Neural cell (in vitro differentiated cells): ENCODE results near the gene PDE3A. TPM values are rescaled to one million over a fixed set of nuclear protein-coding genes. Genes with fewer than 3 reads are reported as not detected.

Experiments used
- H2AFZ ChIP-seq: fragments of 200-600, 300-800 bp; sonication (generic), shearing (Covaris generic); 2 replicates; pipeline ENCODE4 v1.6.0; 2014; ENCODE audit warnings: low read depth, mild to moderate bottlenecking, antibody characterized with exemption, low read length, moderate library complexity
- H3F3A ChIP-seq: fragments of 200-600 bp; shearing (Covaris generic); 2 replicates; pipeline ENCODE4 v1.6.1; 2016; ENCODE audit warnings: mild to moderate bottlenecking, moderate library complexity, mixed read lengths, antibody characterized with exemption, low read length; ENCODE audit not compliant: insufficient read depth, poor library complexity, severe bottlenecking
- H3K27ac ChIP-seq: fragments of 200-600, 300-800 bp; sonication (generic), shearing (Covaris generic); 2 replicates; pipeline ENCODE4 v1.5.1; 2014; ENCODE audit warnings: mild to moderate bottlenecking, low read length, moderate library complexity
- H3K27me3 ChIP-seq: fragments of 300-800, 200-600 bp; sonication (generic), shearing (Covaris generic); 2 replicates; pipeline ENCODE4 v1.6.0; 2014; ENCODE audit warnings: mild to moderate bottlenecking, low read depth, low read length, moderate library complexity; ENCODE audit not compliant: insufficient read depth
- H3K36me3 ChIP-seq: fragments of 300-800, 200-600 bp; sonication (generic), shearing (Covaris generic); 2 replicates; pipeline ENCODE4 v1.5.1; 2014; ENCODE audit warnings: mild to moderate bottlenecking, antibody characterized with exemption, low read length, moderate library complexity; ENCODE audit not compliant: insufficient read depth
- H3K4me2 ChIP-seq: fragments of 300-800, 200-600 bp; sonication (generic), shearing (Covaris generic); 2 replicates; pipeline ENCODE4 v1.6.0; 2014; ENCODE audit warnings: mild to moderate bottlenecking, low read length
- H3K4me3 ChIP-seq: fragments of 300-800, 200-600 bp; sonication (generic), shearing (Covaris generic); 2 replicates; pipeline ENCODE4 v1.5.1; 2014; ENCODE audit warnings: mild to moderate bottlenecking, low read length, moderate library complexity
- H3K79me2 ChIP-seq: fragments of 200-600 bp; shearing (Covaris generic); replicated peaks from 2 replicates; pipeline ENCODE4 v1.6.0; 2014; ENCODE audit warnings: mild to moderate bottlenecking, low read length, moderate library complexity; ENCODE audit not compliant: insufficient read depth
- H3K9ac ChIP-seq: fragments of 300-800, 200-600 bp; sonication (generic), shearing (Covaris generic); 2 replicates; pipeline ENCODE4 v1.6.1; 2016; ENCODE audit warnings: mild to moderate bottlenecking, low read length, mixed read lengths
- H3K9me2 ChIP-seq: fragments of 200-600 bp; shearing (Covaris generic); 2 replicates; pipeline ENCODE4 v1.6.1; 2016; ENCODE audit warnings: mild to moderate bottlenecking, low read length, mixed read lengths; ENCODE audit not compliant: insufficient read depth
- H3K9me3 ChIP-seq: fragments of 200-600, 300-800 bp; sonication (generic), shearing (Covaris generic); 2 replicates; pipeline ENCODE4 v1.6.1; 2016; ENCODE audit warnings: mild to moderate bottlenecking, mixed run types, low read length, moderate library complexity, mixed read lengths
- H4K20me1 ChIP-seq: fragments of 200-600 bp; shearing (Covaris generic); 2 replicates; pipeline ENCODE4 v1.6.1; 2016; ENCODE audit warnings: mild to moderate bottlenecking, mixed run types; ENCODE audit not compliant: insufficient read depth
- CTCF ChIP-seq: fragments of 450-650 bp; IDR thresholded peaks from 2 replicates; pipeline ENCODE4 v1.5.1; 2014; ENCODE audit warnings: antibody characterized with exemption, mild to moderate bottlenecking, moderate library complexity; ENCODE audit not compliant: poor library complexity, severe bottlenecking
- EP300 ChIP-seq: fragments of 450-650 bp; conservative IDR thresholded peaks from 2 replicates; pipeline ENCODE4 v1.6.1; 2014; ENCODE audit warnings: antibody characterized with exemption, mild to moderate bottlenecking, moderate library complexity; ENCODE audit not compliant: poor library complexity, severe bottlenecking
- EZH2 ChIP-seq: fragments of 200-600, 300-800 bp; shearing (Covaris generic), sonication (generic); IDR thresholded peaks from 2 replicates; pipeline ENCODE4 v1.6.1; 2014; ENCODE audit warnings: antibody characterized with exemption, low read length, borderline replicate concordance, mild to moderate bottlenecking; ENCODE audit not compliant: insufficient read depth, poor library complexity, severe bottlenecking
- MXI1 ChIP-seq: fragments of 450-650 bp; conservative IDR thresholded peaks from 2 replicates; pipeline ENCODE4 v1.6.1; 2014; ENCODE audit warnings: antibody characterized with exemption, mild to moderate bottlenecking; ENCODE audit not compliant: poor library complexity, severe bottlenecking
- POLR2AphosphoS5 ChIP-seq: IDR thresholded peaks from 2 replicates; pipeline ENCODE4 v1.6.1; 2012
- RAD21 ChIP-seq: fragments of 450-650 bp; conservative IDR thresholded peaks from 2 replicates; pipeline ENCODE4 v1.6.1; 2014; ENCODE audit warnings: antibody characterized with exemption, mild to moderate bottlenecking, moderate library complexity
- REST ChIP-seq: IDR thresholded peaks from 2 replicates; pipeline ENCODE4 v1.6.1; 2012; ENCODE audit warnings: borderline replicate concordance
- SMC3 ChIP-seq: fragments of 450-650 bp; conservative IDR thresholded peaks from 2 replicates; pipeline ENCODE4 v1.6.1; 2014; ENCODE audit warnings: antibody characterized with exemption, mild to moderate bottlenecking, moderate library complexity; ENCODE audit not compliant: poor library complexity
- TAF1 ChIP-seq: IDR thresholded peaks from 2 replicates; pipeline ENCODE4 v1.6.1; 2012; ENCODE audit warnings: low read depth
- polyA plus RNA-seq: library from polyadenylated mRNA; depleted of rRNA; stranded (reverse); fragments of >200 nt; gene quantifications from 2 replicates; pipeline ENCODE4 v1.2.3, GENCODE V29; 2014

PDE3A gene
- polyA plus RNA-seq, 1 donor from 2014 or later: 0.94 TPM

- TF ChIP-seq RAD21: no peak
- no peak for TF ChIP-seq MXI1
- TF ChIP-seq CTCF: no peak
- TF ChIP-seq POLR2AphosphoS5: no peak
- no peak for TF ChIP-seq REST
- TF ChIP-seq EP300: no peak
- no peak for TF ChIP-seq SMC3
- no peak for TF ChIP-seq EZH2
- no peak for TF ChIP-seq TAF1
- no peak overlapping the region for H3K4me2 ChIP-seq
- no peaks in the 10 kb centered on the region for H3K79me2 ChIP-seq
- no peak overlapping the region for H3K4me3 ChIP-seq
- H4K20me1 ChIP-seq: no peaks in the 10 kb centered on the region
- H3K9me2 ChIP-seq: no peaks in the 10 kb centered on the region
- no peaks in the 10 kb centered on the region for H3K27me3 ChIP-seq
- H3K27ac ChIP-seq: no peak overlapping the region
- H2AFZ ChIP-seq: no peak overlapping the region
- no peaks in the 10 kb centered on the region for H3K9me3 ChIP-seq
- H3K36me3 ChIP-seq: no peaks in the 10 kb centered on the region
- no peak overlapping the region for H3K9ac ChIP-seq
- no peaks in the 10 kb centered on the region for H3F3A ChIP-seq
Measured at GRCh38 chr12:20491290-20491689, 123.0 kb downstream of the PDE3A start.

DNA sequence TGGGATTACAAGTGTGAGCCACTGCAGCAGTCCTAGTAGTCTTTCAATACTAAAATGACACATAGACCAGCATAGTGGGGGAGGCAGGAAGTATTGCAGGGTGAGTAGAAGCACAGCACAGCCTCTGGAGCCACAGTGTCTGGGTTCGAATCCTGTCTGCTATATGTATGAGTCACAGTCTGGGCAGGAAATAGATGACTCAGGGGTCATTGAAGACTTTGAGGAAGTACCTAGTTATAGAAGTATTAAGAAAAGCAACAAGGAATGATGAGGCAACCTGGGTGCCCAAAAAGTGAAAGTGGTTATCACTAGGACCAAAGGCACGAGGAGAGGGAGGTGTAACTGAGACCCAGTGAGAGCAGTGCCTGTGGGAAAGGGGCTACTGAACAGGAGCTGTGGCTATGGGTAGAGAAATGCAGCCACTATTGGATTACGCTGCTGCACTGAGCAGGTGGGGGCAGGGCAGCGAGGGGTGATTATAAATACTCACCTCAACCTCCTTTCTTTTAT is 124.0 kb downstream of the PDE3A start:
- H3K79me2 ChIP-seq: no peaks in the 10 kb centered on the region
- H3K36me3 ChIP-seq: no peaks in the 10 kb centered on the region
- no peaks in the 10 kb centered on the region for H3K27me3 ChIP-seq
- H3K27ac ChIP-seq: no peak overlapping the region
- H3K9me2 ChIP-seq: no peaks in the 10 kb centered on the region
- TF ChIP-seq TAF1 (no peak), REST (no peak), EZH2 (no peak), CTCF (no peak), SMC3 (no peak), POLR2AphosphoS5 (no peak), RAD21 (no peak), MXI1 (no peak)
- H3F3A ChIP-seq: no peaks in the 10 kb centered on the region
- H2AFZ ChIP-seq: no peak overlapping the region
- H3K4me3 ChIP-seq: no peak overlapping the region
- no peak overlapping the region for H3K4me2 ChIP-seq
- H3K9me3 ChIP-seq: no peaks in the 10 kb centered on the region
- H4K20me1 ChIP-seq: no peaks in the 10 kb centered on the region
- no peak overlapping the region for H3K9ac ChIP-seq
